Progenitor cell of endocrine pancreas (in vitro differentiated cells): ENCODE measurements around the gene ZNF521. TPM values are rescaled to one million over a fixed set of nuclear protein-coding genes. Genes with fewer than 3 reads are reported as not detected.

Experiments
- DNase-seq: peaks from one replicate; pipeline ENCODE4 v3.0.0; 2021; ENCODE audit warnings: low spot score; ENCODE audit not compliant: unreplicated experiment
- H3K27ac Mint-ChIP-seq: 2 replicates; pipeline ENCODE4 v1.8.0; 2021; ENCODE audit warnings: mild to moderate bottlenecking, moderate library complexity, mixed read lengths
- H3K27me3 Mint-ChIP-seq: 2 replicates; pipeline ENCODE4 v1.8.0; 2021; ENCODE audit warnings: mixed read lengths
- H3K36me3 Mint-ChIP-seq: 2 replicates; pipeline ENCODE4 v1.8.0; 2022; ENCODE audit warnings: mixed read lengths; ENCODE audit not compliant: insufficient read depth
- H3K4me1 Mint-ChIP-seq: 2 replicates; pipeline ENCODE4 v1.8.0; 2021; ENCODE audit warnings: low read depth, mixed read lengths
- H3K4me3 Mint-ChIP-seq: 2 replicates; pipeline ENCODE4 v1.8.0; 2021; ENCODE audit warnings: low read depth, mild to moderate bottlenecking, moderate library complexity, mixed read lengths
- H3K9me3 Mint-ChIP-seq: 2 replicates; pipeline ENCODE4 v1.8.0; 2021; ENCODE audit warnings: low read depth, mixed read lengths
- total RNA-seq: library from RNA; stranded (reverse); gene quantifications from 2 replicates; pipeline ENCODE4 v1.2.1, GENCODE V29; 2021
- TF ChIP-seq, protein P1 (sequence below): fragments of 200-600 bp; sonication (generic); IDR thresholded peaks from one replicate; pipeline ENCODE4 v1.5.0; 2021; ENCODE audit warnings: antibody characterized with exemption, mild to moderate bottlenecking; ENCODE audit not compliant: unreplicated experiment

The ZNF521 gene
- total RNA-seq, 1 donor from 2014 or later, result 39.1 TPM

DNA sequence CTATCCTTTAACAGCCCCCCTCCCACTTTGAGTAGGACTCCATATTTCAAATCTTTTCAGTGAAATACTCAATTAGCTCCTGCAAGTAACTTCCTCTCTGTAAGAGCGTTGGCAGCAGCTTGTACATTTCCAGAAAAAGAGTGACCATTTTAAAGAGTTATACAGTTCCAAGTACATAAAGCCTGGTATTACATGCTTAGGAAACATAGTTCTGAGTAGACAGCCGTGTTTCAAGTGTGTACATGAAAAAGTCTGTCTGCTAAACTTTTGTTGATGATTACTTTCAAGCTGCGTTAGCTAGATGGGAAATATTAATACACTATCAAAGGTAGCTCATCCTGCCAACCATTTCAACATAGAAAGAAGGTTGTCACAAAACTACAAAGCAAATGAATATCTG lies 112.8 kb downstream of the ZNF521 start:
- TF ChIP-seq, protein P1, sequence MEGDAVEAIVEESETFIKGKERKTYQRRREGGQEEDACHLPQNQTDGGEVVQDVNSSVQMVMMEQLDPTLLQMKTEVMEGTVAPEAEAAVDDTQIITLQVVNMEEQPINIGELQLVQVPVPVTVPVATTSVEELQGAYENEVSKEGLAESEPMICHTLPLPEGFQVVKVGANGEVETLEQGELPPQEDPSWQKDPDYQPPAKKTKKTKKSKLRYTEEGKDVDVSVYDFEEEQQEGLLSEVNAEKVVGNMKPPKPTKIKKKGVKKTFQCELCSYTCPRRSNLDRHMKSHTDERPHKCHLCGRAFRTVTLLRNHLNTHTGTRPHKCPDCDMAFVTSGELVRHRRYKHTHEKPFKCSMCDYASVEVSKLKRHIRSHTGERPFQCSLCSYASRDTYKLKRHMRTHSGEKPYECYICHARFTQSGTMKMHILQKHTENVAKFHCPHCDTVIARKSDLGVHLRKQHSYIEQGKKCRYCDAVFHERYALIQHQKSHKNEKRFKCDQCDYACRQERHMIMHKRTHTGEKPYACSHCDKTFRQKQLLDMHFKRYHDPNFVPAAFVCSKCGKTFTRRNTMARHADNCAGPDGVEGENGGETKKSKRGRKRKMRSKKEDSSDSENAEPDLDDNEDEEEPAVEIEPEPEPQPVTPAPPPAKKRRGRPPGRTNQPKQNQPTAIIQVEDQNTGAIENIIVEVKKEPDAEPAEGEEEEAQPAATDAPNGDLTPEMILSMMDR, result no peak
- Mint-ChIP-seq H3K4me3 (no peak overlapping the region), H3K36me3 (peaks cover 2% of the 10 kb centered on the region), H3K4me1 (peaks cover 6% of the 10 kb centered on the region), H3K27ac (no peak overlapping the region), H3K27me3 (peaks cover 38% of the 10 kb centered on the region), H3K9me3 (no peaks in the 10 kb centered on the region)
- DNase-seq, result no peak

DNA sequence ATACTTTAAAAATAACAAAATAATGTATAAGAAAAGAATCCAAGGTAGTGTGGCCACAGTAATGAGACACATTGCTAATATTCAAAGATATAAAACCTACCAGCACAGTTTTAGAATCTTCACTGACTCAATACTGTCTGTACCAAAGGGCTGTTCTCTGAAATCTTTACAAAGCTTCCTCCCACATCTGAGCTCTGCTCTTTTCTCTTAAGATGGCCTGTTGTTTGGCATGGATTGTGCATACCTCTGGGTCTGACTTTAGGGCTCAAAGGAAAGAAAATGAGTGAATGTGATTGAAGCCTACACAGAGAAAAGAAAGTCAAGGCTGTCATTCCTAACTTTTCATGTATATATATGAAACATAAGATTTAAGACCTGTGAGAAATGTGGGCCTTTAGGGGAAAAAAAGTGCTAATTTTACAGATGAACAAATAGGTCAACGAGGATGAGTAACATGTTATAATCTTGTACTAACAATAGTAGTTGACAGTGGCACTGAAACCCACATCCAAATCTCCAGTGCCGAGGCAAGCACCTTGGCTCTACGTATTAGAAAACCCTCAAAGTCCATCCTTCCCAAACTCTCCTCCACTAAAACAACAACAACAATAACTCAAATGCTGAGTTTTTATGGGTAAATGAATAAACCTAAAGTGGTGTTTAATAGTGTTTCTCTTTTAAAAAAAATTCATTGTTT lies 114.2 kb downstream of the ZNF521 start:
- H3K4me1 Mint-ChIP-seq, result peaks cover 16% of the 10 kb centered on the region
- H3K27ac Mint-ChIP-seq, result no peak overlapping the region
- no peak overlapping the region for H3K4me3 Mint-ChIP-seq
- no peak for DNase-seq
- H3K36me3 Mint-ChIP-seq, result no peaks in the 10 kb centered on the region
- no peaks in the 10 kb centered on the region for H3K9me3 Mint-ChIP-seq
- TF ChIP-seq, protein P1, result no peak
- peaks cover 35% of the 10 kb centered on the region for H3K27me3 Mint-ChIP-seq

DNA sequence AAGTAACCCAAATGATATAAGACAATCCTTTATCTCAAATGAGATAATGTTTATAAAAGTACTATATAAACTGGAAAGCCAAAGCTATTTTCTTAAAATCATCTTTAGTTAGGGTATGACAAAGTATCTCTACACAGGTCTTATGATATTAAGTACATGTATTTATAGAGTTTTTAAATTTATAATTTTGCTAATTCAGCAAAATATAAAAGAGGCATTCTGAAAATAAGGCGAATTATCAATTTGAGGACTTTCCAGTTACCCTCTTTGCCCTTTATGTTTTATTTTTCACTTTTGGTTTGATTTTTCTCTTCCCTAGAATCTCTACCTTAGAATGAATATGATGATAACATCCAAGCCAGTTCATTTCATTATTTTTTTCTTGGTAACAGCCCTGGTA lies 115.2 kb downstream of the ZNF521 start:
- TF ChIP-seq, protein P1, result no peak
- Mint-ChIP-seq H3K4me1 (peaks cover 18% of the 10 kb centered on the region), H3K27me3 (peaks cover 32% of the 10 kb centered on the region), H3K9me3 (no peaks in the 10 kb centered on the region), H3K4me3 (no peak overlapping the region), H3K27ac (no peak overlapping the region), H3K36me3 (no peaks in the 10 kb centered on the region)
- DNase-seq, result no peak

DNA sequence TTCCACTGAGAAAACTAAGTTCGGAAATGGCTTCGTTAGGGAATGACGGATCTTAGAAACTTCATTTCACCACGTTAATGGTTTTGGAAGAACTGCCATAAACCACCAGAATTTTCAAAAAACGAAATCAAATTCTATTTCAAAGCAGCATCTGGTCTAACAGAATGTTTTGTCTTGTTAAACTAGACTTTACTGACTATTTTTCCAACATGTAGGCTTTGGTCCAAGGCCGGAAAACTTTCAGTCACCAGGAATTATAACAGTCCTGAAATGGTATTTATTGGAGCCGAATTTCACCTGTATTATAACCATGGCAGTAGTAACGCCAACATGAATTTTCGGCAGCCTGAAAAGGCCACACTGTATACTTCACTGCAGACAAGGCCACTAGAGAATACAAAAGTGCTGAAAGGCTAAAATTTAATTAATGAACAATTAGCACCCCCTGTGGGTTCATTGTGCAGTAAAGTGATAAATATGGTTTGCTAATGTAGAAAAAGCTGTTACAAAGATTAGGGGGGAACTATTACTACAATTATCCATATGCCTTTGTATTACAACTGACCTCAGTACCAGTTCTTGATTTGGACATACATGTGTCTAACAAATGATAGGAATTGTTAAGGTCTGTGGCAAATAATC lies 116.4 kb downstream of the ZNF521 start:
- TF ChIP-seq, protein P1, result no peak
- H3K27ac Mint-ChIP-seq, result no peak overlapping the region
- no peaks in the 10 kb centered on the region for H3K36me3 Mint-ChIP-seq
- no peaks in the 10 kb centered on the region for H3K9me3 Mint-ChIP-seq
- no peak overlapping the region for H3K4me3 Mint-ChIP-seq
- H3K4me1 Mint-ChIP-seq, result peaks cover 29% of the 10 kb centered on the region
- no peak for DNase-seq
- peaks cover 32% of the 10 kb centered on the region for H3K27me3 Mint-ChIP-seq

DNA sequence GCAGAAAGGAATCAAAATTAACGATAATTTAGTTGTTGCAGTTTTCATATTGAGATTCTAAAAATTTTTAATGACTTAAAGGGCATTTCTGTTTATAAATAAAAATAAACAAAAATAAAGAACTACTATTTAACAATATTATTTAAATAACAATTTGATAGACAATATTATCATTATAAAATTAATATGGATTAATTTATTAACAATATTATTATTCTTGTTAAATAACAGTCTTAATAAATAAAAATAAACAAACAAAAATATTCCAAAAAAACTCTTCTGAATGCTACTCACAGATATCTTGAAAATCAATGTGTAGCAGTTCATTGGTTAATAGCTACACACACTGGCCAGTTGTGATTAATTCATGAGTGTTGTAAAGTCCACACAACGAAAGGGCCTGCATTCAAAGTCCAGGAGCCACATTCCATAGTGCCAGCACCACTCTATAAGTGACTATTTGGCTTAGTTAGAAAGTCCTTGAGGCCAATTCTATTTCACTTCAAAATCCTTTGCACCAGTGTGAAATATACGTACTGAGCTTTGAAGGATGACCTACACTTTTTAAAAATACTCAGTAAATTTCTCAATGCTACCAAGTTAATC lies 117.1 kb downstream of the ZNF521 start:
- H3K27me3 Mint-ChIP-seq, result peaks cover 36% of the 10 kb centered on the region
- H3K27ac Mint-ChIP-seq, result no peak overlapping the region
- DNase-seq, result no peak
- no peaks in the 10 kb centered on the region for H3K36me3 Mint-ChIP-seq
- peaks cover 29% of the 10 kb centered on the region for H3K4me1 Mint-ChIP-seq
- TF ChIP-seq, protein P1, result no peak
- no peak overlapping the region for H3K4me3 Mint-ChIP-seq
- no peaks in the 10 kb centered on the region for H3K9me3 Mint-ChIP-seq
